Measurements from ENCODE around the gene UBAC1.

The UBAC1 gene

GRCh38 chr9:135927195-135928013 is 33.8 kb downstream of the UBAC1 start:
- H3K4me3 ChIP-seq (ENCODE audit: low read length) = no peak overlapping the region
- H3K36me3 ChIP-seq (ENCODE audit: control insufficient read depth, low read length) = peaks cover 15% of the 10 kb centered on the region
- no peaks in the 10 kb centered on the region for H3K9me3 ChIP-seq (ENCODE audit: control insufficient read depth, insufficient read depth, low read length)
- no peak overlapping the region for H3K27ac ChIP-seq (ENCODE audit: low read depth, low read length)
- TF ChIP-seq, protein P1, sequence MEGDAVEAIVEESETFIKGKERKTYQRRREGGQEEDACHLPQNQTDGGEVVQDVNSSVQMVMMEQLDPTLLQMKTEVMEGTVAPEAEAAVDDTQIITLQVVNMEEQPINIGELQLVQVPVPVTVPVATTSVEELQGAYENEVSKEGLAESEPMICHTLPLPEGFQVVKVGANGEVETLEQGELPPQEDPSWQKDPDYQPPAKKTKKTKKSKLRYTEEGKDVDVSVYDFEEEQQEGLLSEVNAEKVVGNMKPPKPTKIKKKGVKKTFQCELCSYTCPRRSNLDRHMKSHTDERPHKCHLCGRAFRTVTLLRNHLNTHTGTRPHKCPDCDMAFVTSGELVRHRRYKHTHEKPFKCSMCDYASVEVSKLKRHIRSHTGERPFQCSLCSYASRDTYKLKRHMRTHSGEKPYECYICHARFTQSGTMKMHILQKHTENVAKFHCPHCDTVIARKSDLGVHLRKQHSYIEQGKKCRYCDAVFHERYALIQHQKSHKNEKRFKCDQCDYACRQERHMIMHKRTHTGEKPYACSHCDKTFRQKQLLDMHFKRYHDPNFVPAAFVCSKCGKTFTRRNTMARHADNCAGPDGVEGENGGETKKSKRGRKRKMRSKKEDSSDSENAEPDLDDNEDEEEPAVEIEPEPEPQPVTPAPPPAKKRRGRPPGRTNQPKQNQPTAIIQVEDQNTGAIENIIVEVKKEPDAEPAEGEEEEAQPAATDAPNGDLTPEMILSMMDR (IDR thresholded peaks at IDR 0.05; ENCODE audit: low read depth, low read length, poor library complexity, severe bottlenecking) = no peak
- no peak for TF ChIP-seq EZH2phosphoT487 (IDR thresholded peaks at IDR 0.05; ENCODE audit: borderline replicate concordance, low read length)
- no peaks in the 10 kb centered on the region for H3K9me2 ChIP-seq (replicated peaks; ENCODE audit: control insufficient read depth, low read length)
- H4K20me1 ChIP-seq (ENCODE audit: control insufficient read depth, insufficient read depth, low read depth, low read length) = no peaks in the 10 kb centered on the region
- H3K4me1 ChIP-seq (ENCODE audit: control insufficient read depth, low read length) = no peaks in the 10 kb centered on the region
- no peaks in the 10 kb centered on the region for H3K79me2 ChIP-seq (ENCODE audit: control insufficient read depth, low read length)
- no peaks in the 10 kb centered on the region for H3K27me3 ChIP-seq (ENCODE audit: control insufficient read depth, low read length)
- H3F3A ChIP-seq (ENCODE audit: control insufficient read depth, insufficient read depth) = no peaks in the 10 kb centered on the region
- H3K4me2 ChIP-seq (ENCODE audit: low read length) = no peak overlapping the region

- Histone ChIP-seq H3K4me1 (ENCODE audit: control insufficient read depth, low read length) (no peaks in the 10 kb centered on the region), H3F3A (ENCODE audit: control insufficient read depth, insufficient read depth) (no peaks in the 10 kb centered on the region), H3K27me3 (ENCODE audit: control insufficient read depth, low read length) (no peaks in the 10 kb centered on the region), H3K36me3 (ENCODE audit: control insufficient read depth, low read length) (peaks cover 14% of the 10 kb centered on the region), H3K79me2 (ENCODE audit: control insufficient read depth, low read length) (no peaks in the 10 kb centered on the region), H3K4me3 (ENCODE audit: low read length) (no peak overlapping the region), H3K9me3 (ENCODE audit: control insufficient read depth, insufficient read depth, low read length) (no peaks in the 10 kb centered on the region), H3K9me2 (replicated peaks; ENCODE audit: control insufficient read depth, low read length) (no peaks in the 10 kb centered on the region), H3K4me2 (ENCODE audit: low read length) (no peak overlapping the region), H4K20me1 (ENCODE audit: control insufficient read depth, insufficient read depth, low read depth, low read length) (no peaks in the 10 kb centered on the region), H3K27ac (ENCODE audit: low read depth, low read length) (no peak overlapping the region)
- TF ChIP-seq EZH2phosphoT487 (IDR thresholded peaks at IDR 0.05; ENCODE audit: borderline replicate concordance, low read length) = no peak
- TF ChIP-seq, protein P1 (IDR thresholded peaks at IDR 0.05; ENCODE audit: low read depth, low read length, poor library complexity, severe bottlenecking) = no peak
Observed at GRCh38 chr9:135926402-135927194, 34.6 kb downstream of the UBAC1 start.

- no peak for TF ChIP-seq EZH2phosphoT487 (IDR thresholded peaks at IDR 0.05; ENCODE audit: borderline replicate concordance, low read length)
- TF ChIP-seq, protein P1 (IDR thresholded peaks at IDR 0.05; ENCODE audit: low read depth, low read length, poor library complexity, severe bottlenecking) = no peak
Observed at GRCh38 chr9:135925496-135926133, 35.6 kb downstream of the UBAC1 start.

More at GRCh38 chr9:135925496-135926133, 35.6 kb downstream of the UBAC1 start:
- H3K79me2 ChIP-seq (ENCODE audit: control insufficient read depth, low read length) = no peaks in the 10 kb centered on the region
- no peak overlapping the region for H3K4me3 ChIP-seq (ENCODE audit: low read length)
- no peaks in the 10 kb centered on the region for H3K4me1 ChIP-seq (ENCODE audit: control insufficient read depth, low read length)
- H3F3A ChIP-seq (ENCODE audit: control insufficient read depth, insufficient read depth) = no peaks in the 10 kb centered on the region
- no peak overlapping the region for H3K27ac ChIP-seq (ENCODE audit: low read depth, low read length)
- H3K9me2 ChIP-seq (replicated peaks; ENCODE audit: control insufficient read depth, low read length) = no peaks in the 10 kb centered on the region
- no peaks in the 10 kb centered on the region for H3K9me3 ChIP-seq (ENCODE audit: control insufficient read depth, insufficient read depth, low read length)
- H3K27me3 ChIP-seq (ENCODE audit: control insufficient read depth, low read length) = no peaks in the 10 kb centered on the region
- H4K20me1 ChIP-seq (ENCODE audit: control insufficient read depth, insufficient read depth, low read depth, low read length) = no peaks in the 10 kb centered on the region
- no peak overlapping the region for H3K4me2 ChIP-seq (ENCODE audit: low read length)
- peaks cover 6% of the 10 kb centered on the region for H3K36me3 ChIP-seq (ENCODE audit: control insufficient read depth, low read length)
